Measurements from ENCODE around the gene ZNF552.

- TF ChIP-seq POLR2A (IDR thresholded peaks at IDR 0.05): no peak
- no peak for TF ChIP-seq CTCF (IDR thresholded peaks at IDR 0.05)
Measured at GRCh38 chr19:57814505-57815246, at the start of gene ZNF552.
